UCSD-AML1 (cell line): ENCODE measurements around the gene ZBTB42.

Experiments
- DNase-seq: peaks from one replicate; lab custom pipeline; 2025; ENCODE audit not compliant: unreplicated experiment; lab: John Stamatoyannopoulos, UW

ZBTB42 gene

DNA sequence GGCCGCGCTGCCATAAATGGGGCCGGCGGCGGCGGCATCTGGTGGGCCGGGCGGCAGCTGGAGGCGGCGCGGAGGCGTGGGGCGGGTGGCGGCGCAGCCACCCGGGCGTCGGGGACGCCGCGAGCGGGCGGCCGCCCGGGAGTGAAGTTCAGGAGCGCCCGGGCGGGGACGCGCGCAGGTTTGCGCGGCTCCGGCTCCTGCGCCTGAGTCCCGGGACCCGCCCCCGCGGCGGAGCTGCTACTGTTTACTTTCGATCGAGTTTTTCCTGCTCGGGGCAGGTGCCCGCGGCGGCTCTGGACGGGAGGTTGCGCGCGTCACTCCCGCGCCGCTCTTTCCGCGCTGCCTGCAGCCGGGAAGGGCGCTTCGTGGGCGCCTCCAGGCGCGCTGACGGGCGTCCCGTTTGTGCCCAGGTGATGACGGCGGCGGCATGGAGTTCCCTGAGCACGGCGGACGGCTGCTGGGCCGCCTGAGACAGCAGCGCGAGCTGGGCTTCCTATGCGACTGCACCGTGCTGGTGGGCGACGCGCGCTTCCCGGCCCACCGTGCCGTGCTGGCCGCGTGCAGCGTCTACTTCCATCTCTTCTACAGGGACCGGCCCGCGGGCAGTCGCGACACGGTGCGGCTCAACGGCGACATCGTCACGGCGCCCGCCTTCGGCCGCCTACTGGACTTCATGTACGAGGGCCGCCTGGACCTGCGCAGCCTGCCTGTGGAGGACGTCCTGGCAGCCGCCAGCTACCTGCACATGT is at the start of gene ZBTB42:
ZBTB42 (plus strand) TSS at position 331 of the 749 bp plus-strand sequence; CDS start at position 428, 97 bp downstream.
- peak; percentile 54 for DNase-seq

DNA sequence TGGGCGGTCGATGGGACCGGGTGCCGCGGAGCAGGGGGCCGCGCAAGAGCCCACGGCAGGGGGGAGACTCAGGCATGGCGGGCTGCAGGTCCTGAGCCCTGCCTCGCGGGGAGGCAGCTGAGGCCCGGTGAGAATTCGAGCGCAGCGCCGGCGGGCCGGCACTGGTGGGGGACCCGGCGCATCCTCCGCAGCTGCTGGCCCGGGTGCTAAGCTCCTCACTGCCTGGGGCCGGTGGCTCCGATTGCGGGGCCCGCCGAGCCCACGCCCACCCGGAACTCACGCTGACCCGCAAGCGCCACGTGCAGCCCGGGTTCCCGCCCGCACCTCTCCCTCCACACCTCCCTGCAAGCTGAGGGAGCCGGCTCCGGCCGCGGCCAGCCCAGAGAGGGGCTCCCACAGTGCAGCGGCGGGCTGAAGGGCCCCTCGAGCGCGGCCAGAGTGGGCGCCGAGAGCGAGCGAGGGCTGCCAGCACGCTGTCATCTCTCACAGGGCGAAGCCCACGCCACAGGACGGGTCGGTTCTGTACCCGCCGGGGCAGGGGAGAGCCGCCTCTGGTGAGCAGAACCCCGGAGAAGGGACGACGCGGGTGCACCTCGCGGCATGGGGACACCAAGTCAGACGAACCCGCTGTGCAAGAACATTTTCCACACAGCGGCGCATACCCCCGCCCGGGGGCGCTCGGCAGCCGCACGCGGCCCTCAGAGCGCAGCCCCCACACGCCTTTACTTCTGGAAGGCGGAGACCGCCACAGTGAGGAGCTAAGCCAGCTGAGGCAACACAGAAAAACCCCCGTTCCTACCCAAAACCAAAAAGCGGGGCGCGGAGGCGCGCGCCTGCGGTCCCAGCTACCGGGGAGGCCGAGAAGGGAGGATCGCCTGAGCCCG is 49.1 kb upstream of the ZBTB42 start:
- no peak for DNase-seq

DNA sequence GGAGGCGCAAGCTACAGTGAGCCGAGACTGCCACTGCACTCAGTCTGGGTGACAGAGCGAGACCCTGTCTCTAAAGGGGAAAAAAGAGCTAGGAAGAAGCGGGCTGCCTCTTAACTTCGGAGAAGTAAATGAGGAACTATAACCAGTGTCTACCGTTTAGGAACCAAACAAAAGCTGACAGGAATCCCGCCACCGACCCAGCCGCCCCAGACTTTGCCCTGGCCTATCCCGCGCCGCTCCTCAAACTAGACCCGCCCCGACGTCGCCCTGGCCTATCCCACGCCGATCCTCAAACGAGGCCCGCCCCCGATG is 48.5 kb upstream of the ZBTB42 start:
- no peak for DNase-seq

GRCh38 chr14:104752735-104753527 is 48.0 kb upstream of the ZBTB42 start, which contains the start of gene SIVA1:
SIVA1 (plus strand) TSS chr14:104753147; CDS start chr14:104753202, 55 bp downstream.
- DNase-seq = peak; percentile 100

- no peak for DNase-seq
Measured at GRCh38 chr14:104753528-104754212, 47.2 kb upstream of the ZBTB42 start.

- no peak for DNase-seq
Measured at GRCh38 chr14:104754213-104754851, 46.6 kb upstream of the ZBTB42 start.

DNA sequence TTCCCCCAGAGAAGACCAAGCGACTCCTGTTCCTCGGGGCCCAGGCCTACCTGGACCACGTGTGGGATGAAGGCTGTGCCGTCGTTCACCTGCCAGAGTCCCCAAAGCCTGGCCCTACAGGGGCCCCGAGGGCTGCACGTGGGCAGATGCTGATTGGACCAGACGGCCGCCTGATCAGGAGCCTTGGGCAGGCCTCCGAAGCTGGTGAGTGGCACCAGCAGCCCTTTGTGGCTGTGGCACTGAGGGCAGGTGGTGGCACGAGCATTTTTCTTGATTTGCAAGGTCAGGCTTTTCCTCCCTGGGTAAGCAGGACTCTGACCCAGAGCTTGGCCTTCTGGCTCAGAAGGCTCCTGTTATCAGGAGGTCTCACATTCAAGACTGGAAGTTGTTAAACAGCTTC is 45.3 kb upstream of the ZBTB42 start:
- no peak for DNase-seq

GRCh38 chr14:104756477-104757237 is 44.2 kb upstream of the ZBTB42 start:
- no peak for DNase-seq

DNA sequence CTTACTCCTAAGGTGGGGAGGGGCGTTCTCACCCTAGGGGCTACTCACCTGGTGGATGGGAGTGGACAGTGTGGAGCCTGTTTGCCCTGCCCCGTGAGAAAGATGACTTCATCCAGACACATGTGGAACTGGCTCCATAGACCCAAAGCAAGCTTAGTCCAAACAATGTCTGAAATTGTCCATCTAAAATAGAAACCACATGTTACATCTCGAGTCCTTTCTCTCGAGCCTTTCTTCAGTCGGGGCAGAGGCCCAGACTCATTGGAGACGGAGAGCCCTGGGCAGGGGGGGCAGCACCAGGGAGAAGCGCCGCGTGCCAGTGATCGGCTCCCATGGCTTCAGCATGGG is 43.7 kb upstream of the ZBTB42 start:
- no peak for DNase-seq

DNA sequence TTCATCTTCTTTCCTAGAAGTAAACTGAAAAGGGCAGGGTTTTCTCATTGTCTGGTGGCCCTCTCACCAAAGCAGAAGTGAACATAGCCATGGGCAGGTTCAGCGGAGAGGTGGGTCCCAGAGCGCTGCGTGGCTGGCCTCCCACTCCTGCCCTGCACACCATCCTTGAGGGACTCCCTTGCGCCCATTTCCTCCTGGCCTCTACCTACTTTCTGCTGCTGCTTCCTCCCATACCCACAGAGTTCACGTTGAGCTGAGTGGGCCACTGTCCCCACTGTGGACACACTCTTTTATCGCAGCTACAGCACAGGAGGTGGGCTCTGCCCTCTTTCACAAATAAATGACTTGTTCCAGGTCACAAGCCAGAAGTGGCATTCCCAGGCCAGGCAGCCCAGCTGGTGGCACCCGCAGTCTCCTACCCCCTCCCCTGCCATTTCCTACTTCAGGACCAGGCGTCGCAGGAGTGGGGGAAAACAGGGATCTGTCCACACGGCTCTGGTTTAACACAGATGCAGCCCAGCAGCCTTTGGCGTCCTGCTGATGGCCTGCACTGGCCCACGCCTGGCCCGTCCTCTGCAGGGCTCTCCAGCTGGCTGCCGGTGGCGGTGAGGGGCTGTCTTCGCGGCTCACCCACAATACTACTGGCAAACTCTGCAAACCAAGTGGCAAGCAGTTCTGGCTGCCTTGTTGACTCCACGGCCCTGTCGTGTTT is 43.1 kb upstream of the ZBTB42 start:
- DNase-seq = no peak

GRCh38 chr14:104758981-104759969 is 41.6 kb upstream of the ZBTB42 start:
- no peak for DNase-seq

DNA sequence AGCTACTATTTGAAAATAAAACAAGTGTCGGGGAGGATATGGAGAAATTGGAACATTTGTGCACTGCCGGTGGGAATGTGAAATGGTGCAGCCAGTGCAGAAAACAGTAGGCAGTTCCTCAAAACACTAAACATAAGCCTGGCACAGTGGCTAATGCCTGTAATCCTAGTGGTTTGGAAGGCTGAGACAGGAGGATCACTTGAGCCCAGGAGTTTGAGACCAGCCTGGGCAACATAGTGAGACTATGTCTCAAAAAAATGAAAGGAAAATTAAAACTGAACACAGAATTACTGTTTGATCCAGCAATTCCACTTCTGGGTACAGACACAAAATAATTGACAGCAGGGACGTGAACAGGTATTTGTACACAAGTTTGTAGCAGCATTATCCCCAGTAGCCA is 35.4 kb upstream of the ZBTB42 start:
- DNase-seq = no peak

DNA sequence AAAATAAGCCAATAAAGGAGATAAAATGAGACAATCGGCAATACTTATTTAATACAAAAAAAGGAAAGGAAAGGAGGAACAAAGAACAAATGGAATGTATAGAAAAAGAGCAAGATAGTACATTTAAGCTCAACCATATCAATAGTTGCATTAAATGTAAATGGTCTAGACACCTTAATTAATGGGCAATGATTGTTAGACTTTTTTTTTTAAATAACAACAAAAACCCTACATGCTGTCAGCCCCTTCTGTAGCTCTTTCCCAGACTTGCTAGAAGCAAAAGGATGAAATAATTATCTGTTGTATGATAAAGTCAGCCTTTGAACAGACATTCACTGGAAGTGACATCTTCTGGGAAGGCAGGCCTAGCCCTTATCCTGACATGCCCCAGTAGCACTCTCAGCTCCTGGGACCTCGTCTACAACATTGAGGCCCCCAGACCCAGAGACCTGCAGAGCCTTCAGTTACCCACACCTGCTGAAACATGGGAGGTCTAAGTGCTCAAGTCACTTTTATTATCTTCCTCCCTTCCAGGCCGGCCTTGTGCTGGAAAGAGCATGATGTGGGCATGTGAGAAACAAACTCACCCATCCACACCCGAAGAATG is 34.5 kb upstream of the ZBTB42 start:
- no peak for DNase-seq

GRCh38 chr14:104766863-104767633 is 33.9 kb upstream of the ZBTB42 start:
- DNase-seq = no peak

- no peak for DNase-seq
Measured at GRCh38 chr14:104767634-104767918, 33.3 kb upstream of the ZBTB42 start.

DNA sequence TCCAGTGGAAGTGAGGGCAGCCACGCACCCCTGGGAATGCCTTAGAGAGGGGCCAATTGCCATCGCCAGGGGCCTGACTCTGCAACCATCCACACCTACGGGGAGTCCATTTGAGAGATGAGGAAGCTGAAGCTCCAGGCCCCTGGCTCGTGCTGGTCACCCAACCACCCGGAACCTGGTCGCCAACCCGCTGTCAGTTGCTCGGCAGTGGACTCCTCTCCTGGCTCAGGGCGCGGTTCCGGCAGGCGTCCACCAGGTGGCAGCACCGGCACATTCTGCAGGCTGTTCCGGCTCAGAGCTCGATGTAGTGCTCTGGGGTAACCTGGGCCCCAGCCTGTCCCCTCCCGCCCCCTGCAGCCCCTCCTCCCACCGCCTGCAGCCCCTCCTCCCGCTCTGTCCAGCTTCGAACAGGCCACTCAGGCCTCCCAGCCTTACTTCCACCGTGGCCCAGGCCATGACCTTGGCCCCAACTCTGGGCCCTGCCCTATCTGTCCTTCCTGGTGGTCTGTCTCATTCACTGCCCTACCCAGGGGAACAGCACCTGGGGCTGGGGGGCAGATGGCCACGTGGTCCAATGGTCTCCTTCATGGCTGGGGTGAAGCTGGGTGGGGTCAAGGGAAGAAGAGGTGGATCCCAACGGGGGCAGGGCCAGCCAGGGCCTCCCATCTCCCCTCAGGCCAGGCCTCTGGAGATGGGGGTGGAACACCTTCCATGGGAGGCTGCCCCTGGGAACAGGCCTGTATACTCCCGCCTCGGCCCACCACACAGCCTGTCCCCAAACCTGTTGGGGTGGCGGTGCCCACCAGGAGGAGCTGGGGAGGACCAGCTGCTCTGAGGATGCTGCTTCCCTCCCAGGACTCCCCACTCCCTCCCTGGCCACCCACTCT is 32.2 kb upstream of the ZBTB42 start:
- DNase-seq = peak; percentile 86
